AG09309 (cell line): ENCODE data around the gene WNT4.
"Not testable (repeated sequence)": the region's sequence is repeated elsewhere in the genome, so short reads cannot be mapped to it uniquely, and the experiment has no call there.

ENCODE experiments used
- DNase-seq: peaks from one replicate; pipeline ENCODE4 v3.0.0-alpha.2; 2010; ENCODE audit warnings: low read depth
- H3K4me3 ChIP-seq: 2 replicates; pipeline ENCODE4 v1.5.1; 2011; ENCODE audit warnings: mild to moderate bottlenecking, low read depth, low read length, moderate library complexity; ENCODE audit not compliant: control insufficient read depth
- TF ChIP-seq, protein P1 (sequence below): IDR thresholded peaks from 2 replicates; pipeline ENCODE4 v1.5.1; 2011; ENCODE audit warnings: mild to moderate bottlenecking, low read depth, low read length, inconsistent platforms; ENCODE audit not compliant: insufficient read depth, control insufficient read depth; ENCODE audit errors: missing control alignments

The WNT4 gene

DNA sequence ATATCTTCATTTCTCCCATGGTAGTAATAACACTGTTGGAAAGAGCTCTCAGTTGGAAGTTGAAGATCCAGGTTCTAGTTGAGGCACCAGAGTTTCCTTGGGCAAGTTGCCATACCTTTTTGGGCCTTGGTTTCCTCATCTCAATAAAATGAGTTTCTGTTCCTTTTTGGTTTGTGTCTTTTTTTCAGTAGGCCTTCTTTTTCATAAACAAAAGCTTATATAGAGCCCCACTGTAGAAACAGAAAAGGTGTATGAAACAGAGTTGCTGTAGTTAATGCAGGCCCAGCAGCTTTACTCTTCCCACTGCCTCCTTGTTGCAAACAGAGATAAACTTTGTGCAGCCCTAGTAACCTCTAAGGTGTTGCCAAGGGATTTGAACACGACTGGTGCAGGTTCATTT is 41.7 kb downstream of the WNT4 start:
- no peak overlapping the region for H3K4me3 ChIP-seq
- TF ChIP-seq, protein P1, sequence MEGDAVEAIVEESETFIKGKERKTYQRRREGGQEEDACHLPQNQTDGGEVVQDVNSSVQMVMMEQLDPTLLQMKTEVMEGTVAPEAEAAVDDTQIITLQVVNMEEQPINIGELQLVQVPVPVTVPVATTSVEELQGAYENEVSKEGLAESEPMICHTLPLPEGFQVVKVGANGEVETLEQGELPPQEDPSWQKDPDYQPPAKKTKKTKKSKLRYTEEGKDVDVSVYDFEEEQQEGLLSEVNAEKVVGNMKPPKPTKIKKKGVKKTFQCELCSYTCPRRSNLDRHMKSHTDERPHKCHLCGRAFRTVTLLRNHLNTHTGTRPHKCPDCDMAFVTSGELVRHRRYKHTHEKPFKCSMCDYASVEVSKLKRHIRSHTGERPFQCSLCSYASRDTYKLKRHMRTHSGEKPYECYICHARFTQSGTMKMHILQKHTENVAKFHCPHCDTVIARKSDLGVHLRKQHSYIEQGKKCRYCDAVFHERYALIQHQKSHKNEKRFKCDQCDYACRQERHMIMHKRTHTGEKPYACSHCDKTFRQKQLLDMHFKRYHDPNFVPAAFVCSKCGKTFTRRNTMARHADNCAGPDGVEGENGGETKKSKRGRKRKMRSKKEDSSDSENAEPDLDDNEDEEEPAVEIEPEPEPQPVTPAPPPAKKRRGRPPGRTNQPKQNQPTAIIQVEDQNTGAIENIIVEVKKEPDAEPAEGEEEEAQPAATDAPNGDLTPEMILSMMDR, result no peak
- no peak for DNase-seq

DNA sequence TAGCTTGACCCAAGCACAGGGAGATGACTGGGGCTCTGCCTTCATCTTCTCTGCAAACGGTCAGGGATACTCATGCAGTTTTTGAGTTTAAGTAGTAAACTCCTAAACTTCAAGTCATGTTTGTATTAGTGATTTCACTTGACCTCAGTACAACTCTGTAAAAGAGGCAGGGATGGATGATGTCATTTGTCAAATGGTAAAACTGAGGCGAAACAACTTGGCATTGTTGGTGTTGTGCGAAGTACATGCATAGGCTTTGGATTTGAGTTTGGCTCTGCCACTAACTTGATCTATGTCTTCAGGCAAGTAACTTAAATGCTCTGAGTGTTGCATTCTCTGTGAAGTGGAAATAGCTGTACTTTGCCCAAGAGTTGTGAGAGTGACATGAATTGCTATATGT is 42.7 kb downstream of the WNT4 start:
- TF ChIP-seq, protein P1, result no peak
- no peak overlapping the region for H3K4me3 ChIP-seq
- DNase-seq, result no peak

DNA sequence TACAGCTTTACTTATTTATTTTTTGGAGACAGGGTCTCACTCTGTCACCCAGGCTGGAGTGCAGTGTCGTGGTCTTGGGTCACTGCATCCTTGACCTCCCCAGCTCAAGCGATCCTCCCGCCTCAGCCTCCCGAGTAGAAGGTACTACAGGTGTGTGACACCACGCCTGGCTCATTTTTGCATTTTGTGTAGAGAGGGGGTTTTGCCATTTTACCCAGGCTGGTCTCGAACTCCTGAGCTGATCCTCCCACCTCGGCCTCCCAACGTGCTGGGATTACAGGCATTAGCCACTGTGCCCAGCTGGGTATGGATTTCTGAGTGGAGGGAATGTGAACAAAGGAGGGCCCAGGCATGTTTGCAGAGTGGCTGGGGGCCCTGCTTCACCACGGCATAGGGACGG is 44.1 kb downstream of the WNT4 start:
- H3K4me3 ChIP-seq, result no peak overlapping the region
- no peak for DNase-seq
- TF ChIP-seq, protein P1, result no peak

DNA sequence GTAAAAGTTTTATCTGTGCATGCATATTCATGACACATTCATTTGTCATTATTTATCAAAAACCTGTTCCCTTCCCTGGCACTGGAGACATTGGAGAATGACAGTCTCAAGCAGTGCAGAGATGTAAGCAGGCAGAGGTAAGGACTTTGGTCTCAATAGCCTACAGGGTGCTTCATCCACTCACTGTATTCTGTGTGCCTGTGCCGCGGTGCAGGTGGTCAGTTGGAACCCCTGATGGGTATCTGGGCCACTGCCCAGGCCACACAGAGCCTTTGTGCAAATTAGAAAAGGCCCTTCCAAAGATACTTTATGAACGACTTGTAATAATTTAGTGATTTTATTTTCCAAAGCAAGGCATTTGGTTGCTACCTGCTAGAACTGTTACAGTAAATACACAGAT is 46.4 kb downstream of the WNT4 start:
- TF ChIP-seq, protein P1, result no peak
- no peak overlapping the region for H3K4me3 ChIP-seq
- DNase-seq, result no peak

DNA sequence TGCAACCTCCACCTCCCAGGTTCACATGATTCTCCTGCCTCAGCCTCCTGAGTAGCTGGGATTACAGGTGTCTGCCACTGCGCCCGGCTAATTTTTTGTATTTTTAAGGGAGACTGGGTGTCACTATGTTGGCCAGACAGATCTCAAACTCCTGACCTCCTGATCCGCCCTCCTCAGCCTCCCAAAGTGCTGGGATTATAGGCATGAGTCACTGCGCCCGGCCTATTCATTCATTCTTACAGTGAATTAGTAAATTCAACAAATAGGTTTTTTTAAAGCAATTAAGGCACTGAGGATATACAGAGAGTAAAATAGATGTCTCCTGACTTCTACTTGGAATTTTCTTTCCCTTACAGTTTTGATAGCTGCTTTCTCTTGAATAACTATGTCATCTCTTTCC is 46.9 kb downstream of the WNT4 start:
- TF ChIP-seq, protein P1, result no peak
- no peak for DNase-seq
- no peak overlapping the region for H3K4me3 ChIP-seq

DNA sequence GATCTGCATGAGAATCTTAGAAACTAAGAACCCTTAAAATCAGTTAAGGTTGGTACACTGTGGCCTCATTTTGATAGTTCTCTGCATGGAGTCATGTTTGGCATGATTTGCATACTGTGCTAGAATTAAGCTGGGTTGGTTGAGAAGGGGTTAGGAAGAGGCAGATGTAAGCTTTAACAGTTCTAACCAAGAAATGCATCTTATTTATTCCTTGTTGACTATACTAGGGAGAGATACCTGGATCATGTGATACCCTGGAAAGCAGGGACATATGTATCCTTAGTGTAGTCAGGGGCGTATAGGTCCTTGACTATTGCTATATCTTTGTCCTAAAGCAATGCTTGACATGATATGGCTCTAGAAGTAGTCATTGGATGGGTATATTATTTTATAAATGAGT is 49.4 kb downstream of the WNT4 start:
- no peak for DNase-seq
- TF ChIP-seq, protein P1, result no peak
- no peak overlapping the region for H3K4me3 ChIP-seq

DNA sequence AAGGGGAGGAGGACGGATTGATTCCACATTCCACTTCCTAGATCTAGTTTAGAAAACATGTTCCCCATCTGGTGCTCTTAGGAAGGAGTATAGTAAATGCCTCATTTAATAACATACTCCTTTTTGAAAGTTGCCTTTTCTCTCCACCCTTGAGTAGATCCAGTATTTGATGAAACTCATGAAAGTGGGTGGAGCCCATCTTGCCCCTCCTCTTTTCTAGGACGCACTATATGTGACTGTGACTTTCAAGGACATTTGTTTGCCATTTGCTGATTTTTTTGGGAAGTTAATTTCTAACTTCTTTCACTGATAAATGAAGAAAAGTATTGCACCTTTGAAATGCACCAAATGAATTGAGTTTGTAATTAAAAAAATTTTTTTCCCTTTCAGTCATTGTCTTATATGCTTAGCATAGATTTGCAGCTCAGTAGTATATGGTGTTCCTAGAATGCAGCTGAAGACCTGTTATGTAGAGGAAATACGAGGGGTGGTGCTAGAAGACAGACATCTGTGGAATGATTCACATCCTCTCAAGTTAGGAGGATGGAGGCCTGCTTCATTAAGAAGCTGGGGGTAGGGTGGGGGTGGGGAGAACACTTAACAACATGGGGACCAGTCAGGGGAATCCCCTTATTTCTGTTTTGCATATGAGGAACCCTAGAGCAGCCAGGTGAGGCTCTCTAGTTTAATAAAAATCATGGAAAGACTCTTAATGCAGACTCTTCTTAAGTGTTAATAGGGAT is 50.7 kb downstream of the WNT4 start:
- H3K4me3 ChIP-seq, DNase-seq: not testable (repeated sequence)
